ENCODE measurements around the gene FEZF1.
A peak's percentile ranks its signal among the peaks of the same experiment; 100 is the strongest.
"Not testable (repeated sequence)": the region's sequence is repeated elsewhere in the genome, so short reads cannot be mapped to it uniquely, and the experiment has no call there.

FEZF1 gene

GRCh38 chr7:122306320-122307227 lies 2.0 kb upstream of the FEZF1 start:
- peak; percentile 82 for DNase-seq

- peak; percentile 89 for DNase-seq
Observed at GRCh38 chr7:122305475-122306319, 1.1 kb upstream of the FEZF1 start.

GRCh38 chr7:122304996-122305421 lies 459 bp upstream of the FEZF1 start:
- no peak for DNase-seq

GRCh38 chr7:122303531-122304318 lies 825 bp downstream of the FEZF1 start:
- DNase-seq, result peak; percentile 87

GRCh38 chr7:122302761-122303530 lies 1.6 kb downstream of the FEZF1 start:
- peak; percentile 58 for DNase-seq

GRCh38 chr7:122301858-122302760 lies 2.4 kb downstream of the FEZF1 start:
- DNase-seq, result peak; percentile 85

- DNase-seq, result no peak
Observed at GRCh38 chr7:122300956-122301833, 3.4 kb downstream of the FEZF1 start.

- peak; percentile 71 for DNase-seq
Observed at GRCh38 chr7:122300211-122300932, 4.2 kb downstream of the FEZF1 start.

- peak; percentile 80 for DNase-seq
Observed at GRCh38 chr7:122299624-122300210, 4.8 kb downstream of the FEZF1 start.

GRCh38 chr7:122298618-122299017 lies 5.9 kb downstream of the FEZF1 start:
- DNase-seq, result no peak

GRCh38 chr7:122298131-122298530 lies 6.4 kb downstream of the FEZF1 start:
- DNase-seq, result peak; percentile 3

- no peak for DNase-seq
Observed at GRCh38 chr7:122291189-122291588, 13.4 kb downstream of the FEZF1 start.

- DNase-seq, result no peak
Observed at GRCh38 chr7:122290476-122290875, 14.1 kb downstream of the FEZF1 start.

GRCh38 chr7:122289426-122289825 lies 15.1 kb downstream of the FEZF1 start:
- DNase-seq, result no peak

GRCh38 chr7:122284608-122285007 lies 19.9 kb downstream of the FEZF1 start:
- DNase-seq, result not testable (repeated sequence)

GRCh38 chr7:122273117-122273516 lies 31.4 kb downstream of the FEZF1 start:
- no peak for DNase-seq

- no peak for DNase-seq
Observed at GRCh38 chr7:122269241-122269640, 35.3 kb downstream of the FEZF1 start.

GRCh38 chr7:122268101-122268500 lies 36.4 kb downstream of the FEZF1 start:
- no peak for DNase-seq

GRCh38 chr7:122262246-122262645 lies 42.3 kb downstream of the FEZF1 start:
- no peak for DNase-seq
